HUES64 (cell line): ENCODE data around the gene RAB33A.

Experiments
- H3K27ac ChIP-seq: 2 replicates; pipeline ENCODE4 v1.7.0; 2013; ENCODE audit warnings: low read depth, low read length, inconsistent platforms
- H3K27me3 ChIP-seq: 2 replicates; pipeline ENCODE4 v1.6.1; 2013; ENCODE audit warnings: mild to moderate bottlenecking, low read length; ENCODE audit not compliant: insufficient read depth
- H3K36me3 ChIP-seq: 2 replicates; pipeline ENCODE4 v1.6.1; 2013; ENCODE audit warnings: mild to moderate bottlenecking, low read length; ENCODE audit not compliant: insufficient read depth
- H3K4me1 ChIP-seq: 2 replicates; pipeline ENCODE4 v1.6.1; 2013; ENCODE audit warnings: mild to moderate bottlenecking, low read length, moderate library complexity; ENCODE audit not compliant: insufficient read depth
- H3K4me3 ChIP-seq: 2 replicates; pipeline ENCODE4 v1.5.1; 2013; ENCODE audit warnings: mild to moderate bottlenecking, low read length, moderate library complexity
- H3K9ac ChIP-seq: 2 replicates; pipeline ENCODE4 v1.6.1; 2013; ENCODE audit warnings: mild to moderate bottlenecking, low read depth, low read length
- H3K9me3 ChIP-seq: 2 replicates; pipeline ENCODE4 v1.6.1; 2013; ENCODE audit warnings: low read depth, low read length; ENCODE audit not compliant: insufficient read depth
- WGBS: fragments of 150-250, 120-280 bp; methylation state at CpG from one replicate; pipeline ENCODE4 v1.1.7; 2013; ENCODE audit warnings: missing lambda C conversion rate; 5-methylcytosine and 5-hydroxymethylcytosine counted together

RAB33A gene

GRCh38 chrX:130158311-130158710 is 13.5 kb upstream of the RAB33A start:
- H3K9me3 ChIP-seq = no peaks in the 10 kb centered on the region
- H3K9ac ChIP-seq = no peak overlapping the region
- no peaks in the 10 kb centered on the region for H3K4me1 ChIP-seq
- H3K27ac ChIP-seq = no peak overlapping the region
- no peak overlapping the region for H3K4me3 ChIP-seq
- no peaks in the 10 kb centered on the region for H3K27me3 ChIP-seq
- peaks cover 11% of the 10 kb centered on the region; the same call in 1 of the 2 replicates for H3K36me3 ChIP-seq
- 94% methylated on average over 1 of the region's 2 CpGs for WGBS

DNA sequence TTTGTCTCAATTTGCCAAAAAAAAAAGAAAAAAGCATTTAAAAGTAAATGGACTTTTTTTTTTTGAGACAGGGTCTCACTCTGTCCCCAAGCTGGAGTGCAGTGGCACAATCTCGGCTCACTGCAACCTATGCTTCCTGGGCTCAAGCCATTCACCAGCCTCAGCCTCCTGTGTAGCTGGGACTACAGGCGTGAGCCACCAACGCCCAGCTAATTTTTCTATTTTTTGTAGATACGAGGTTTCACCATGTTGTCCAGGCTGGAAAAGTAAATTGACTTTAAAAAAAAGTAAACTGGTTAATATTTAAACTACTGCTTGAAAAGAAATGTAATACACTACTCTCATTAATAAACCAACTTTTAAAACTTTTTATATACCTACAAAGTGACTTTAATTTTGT is 12.0 kb upstream of the RAB33A start:
- WGBS = 95% methylated on average over 3 of the region's 4 CpGs
- no peaks in the 10 kb centered on the region for H3K27me3 ChIP-seq
- H3K9me3 ChIP-seq = no peaks in the 10 kb centered on the region
- H3K36me3 ChIP-seq = peaks cover 8% of the 10 kb centered on the region; the same call in 1 of the 2 replicates
- H3K27ac ChIP-seq = no peak overlapping the region
- no peaks in the 10 kb centered on the region for H3K4me1 ChIP-seq
- no peak overlapping the region for H3K4me3 ChIP-seq
- H3K9ac ChIP-seq = no peak overlapping the region

- Histone ChIP-seq H3K27ac (no peak overlapping the region), H3K27me3 (no peaks in the 10 kb centered on the region), H3K4me3 (no peak overlapping the region), H3K36me3 (no peaks in the 10 kb centered on the region; the same call in 1 of the 2 replicates), H3K9me3 (no peaks in the 10 kb centered on the region), H3K9ac (no peak overlapping the region), H3K4me1 (peaks cover 4% of the 10 kb centered on the region; the same call in 1 of the 2 replicates)
- WGBS = 73% methylated on average over 5 of the region's 6 CpGs
Observed at GRCh38 chrX:130162094-130162735, 9.5 kb upstream of the RAB33A start.

GRCh38 chrX:130163398-130163797 is 8.4 kb upstream of the RAB33A start:
- Histone ChIP-seq H3K27me3 (no peaks in the 10 kb centered on the region), H3K27ac (no peak overlapping the region), H3K4me3 (no peak overlapping the region), H3K4me1 (peaks cover 4% of the 10 kb centered on the region; the same call in 1 of the 2 replicates), H3K36me3 (no peaks in the 10 kb centered on the region; the same call in 1 of the 2 replicates), H3K9me3 (no peaks in the 10 kb centered on the region), H3K9ac (no peak overlapping the region)
- WGBS = 92% methylated on average over 2 of the region's 2 CpGs

DNA sequence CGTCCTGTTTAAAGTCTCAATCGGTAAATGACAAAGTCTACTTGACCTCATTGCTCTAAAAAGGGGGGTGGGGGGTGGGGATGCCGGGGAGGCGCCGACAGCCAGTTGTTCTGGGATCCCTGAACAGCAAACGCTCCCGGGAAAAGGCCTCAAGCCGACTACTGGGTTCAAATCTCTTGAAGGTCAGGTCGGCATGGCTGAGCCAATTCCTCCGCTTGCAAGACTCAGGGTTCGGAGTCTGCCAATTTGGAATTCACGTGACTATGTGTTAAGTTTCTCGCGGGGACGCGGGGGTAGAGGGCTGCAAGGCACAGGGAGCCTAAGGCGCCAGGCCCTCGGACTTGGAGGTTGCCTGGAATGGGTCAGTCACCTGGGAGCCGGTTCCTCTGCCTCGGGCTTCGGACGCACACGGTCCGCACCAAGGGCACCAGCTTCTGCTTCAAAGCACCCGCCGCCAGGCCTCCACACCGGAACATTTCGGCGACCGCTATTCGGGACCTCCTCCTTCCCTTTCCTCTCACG is 6.5 kb upstream of the RAB33A start:
- Histone ChIP-seq H3K27me3 (no peaks in the 10 kb centered on the region), H3K4me3 (peak overlapping the region; percentile 86)
- under 1% methylated on average over 32 of the region's 32 CpGs for WGBS

DNA sequence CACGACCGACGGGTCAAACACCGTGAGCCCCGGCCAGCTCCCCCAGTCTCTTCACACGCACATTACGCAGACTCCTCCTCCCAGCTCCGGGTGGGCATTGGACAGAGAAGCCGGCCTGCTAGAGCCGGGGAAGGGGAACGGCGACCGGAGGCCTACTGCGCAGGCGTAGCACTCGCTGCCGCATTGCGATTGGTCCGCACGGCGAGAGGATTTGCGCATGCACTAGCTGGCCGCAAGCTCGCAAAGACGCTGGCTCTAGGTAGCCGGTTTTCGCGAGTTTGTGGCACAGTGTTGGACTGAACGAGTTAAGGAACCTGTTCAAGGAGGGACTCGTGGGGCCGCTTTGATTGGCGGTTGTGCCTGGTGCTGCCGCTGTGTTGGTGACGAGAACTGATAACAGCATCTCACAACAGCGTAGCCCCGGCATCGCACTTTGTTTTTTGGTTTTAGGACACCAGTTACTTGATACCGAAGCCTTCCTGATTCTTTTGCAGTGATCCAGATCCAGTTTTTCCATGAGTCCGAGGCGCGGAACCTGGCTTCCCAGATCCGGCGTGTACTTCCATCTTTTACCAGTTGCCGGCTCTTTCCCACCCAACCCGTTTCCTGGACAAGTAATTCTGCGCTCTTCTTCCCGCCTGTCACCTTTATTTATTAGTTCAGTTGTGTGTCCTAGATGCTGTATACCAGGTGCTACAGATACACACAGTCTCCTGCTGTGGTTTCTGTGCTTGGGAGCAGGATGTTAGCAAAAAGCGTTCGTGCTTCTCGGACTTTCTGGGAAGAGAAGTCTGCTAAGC is 5.9 kb upstream of the RAB33A start, which contains the start of gene AIFM1:
Gene AIFM1 (minus strand): TSS at position 139 of the 800 bp plus-strand sequence. CDS start 185 bp downstream, outside the sequence.
- Histone ChIP-seq H3K27ac (peak within 1 kb of the TSS; percentile 90), H3K36me3 (no peaks in the 10 kb centered on the region; the same call in 1 of the 2 replicates), H3K4me1 (peaks cover 9% of the 10 kb centered on the region), H3K9ac (peak within 1 kb of the TSS; percentile 78), H3K27me3 (no peaks in the 10 kb centered on the region), H3K4me3 (peak within 1 kb of the TSS; percentile 86), H3K9me3 (no peaks in the 10 kb centered on the region)
- under 1% methylated on average over 47 of the region's 50 CpGs for WGBS

More for the DNA sequence above, 6.5 kb upstream of the RAB33A start:
- Histone ChIP-seq H3K4me1 (peaks cover 5% of the 10 kb centered on the region), H3K9ac (peak overlapping the region; percentile 77), H3K36me3 (no peaks in the 10 kb centered on the region; the same call in 1 of the 2 replicates), H3K27ac (peak overlapping the region; percentile 60; the same call in 1 of the 2 replicates), H3K9me3 (no peaks in the 10 kb centered on the region)

- Histone ChIP-seq H3K36me3 (no peaks in the 10 kb centered on the region; the same call in 1 of the 2 replicates), H3K27ac (no peak overlapping the region), H3K9ac (peak overlapping the region; percentile 56; the same call in 1 of the 2 replicates), H3K4me3 (peak overlapping the region; percentile 86), H3K27me3 (peaks cover 3% of the 10 kb centered on the region), H3K4me1 (peaks cover 9% of the 10 kb centered on the region), H3K9me3 (no peaks in the 10 kb centered on the region)
- whole genome bisulfite sequencing = 0% methylated on average over 2 of the region's 4 CpGs
Observed at GRCh38 chrX:130166503-130166777, 5.3 kb upstream of the RAB33A start.

- Histone ChIP-seq H3K9ac (no peak overlapping the region), H3K4me1 (peaks cover 9% of the 10 kb centered on the region), H3K27me3 (peaks cover 9% of the 10 kb centered on the region), H3K27ac (no peak overlapping the region), H3K4me3 (peak overlapping the region; percentile 86), H3K36me3 (no peaks in the 10 kb centered on the region; the same call in 1 of the 2 replicates), H3K9me3 (no peaks in the 10 kb centered on the region)
- 80% methylated on average over 3 of the region's 4 CpGs for WGBS
Observed at GRCh38 chrX:130167040-130167439, 4.7 kb upstream of the RAB33A start.

DNA sequence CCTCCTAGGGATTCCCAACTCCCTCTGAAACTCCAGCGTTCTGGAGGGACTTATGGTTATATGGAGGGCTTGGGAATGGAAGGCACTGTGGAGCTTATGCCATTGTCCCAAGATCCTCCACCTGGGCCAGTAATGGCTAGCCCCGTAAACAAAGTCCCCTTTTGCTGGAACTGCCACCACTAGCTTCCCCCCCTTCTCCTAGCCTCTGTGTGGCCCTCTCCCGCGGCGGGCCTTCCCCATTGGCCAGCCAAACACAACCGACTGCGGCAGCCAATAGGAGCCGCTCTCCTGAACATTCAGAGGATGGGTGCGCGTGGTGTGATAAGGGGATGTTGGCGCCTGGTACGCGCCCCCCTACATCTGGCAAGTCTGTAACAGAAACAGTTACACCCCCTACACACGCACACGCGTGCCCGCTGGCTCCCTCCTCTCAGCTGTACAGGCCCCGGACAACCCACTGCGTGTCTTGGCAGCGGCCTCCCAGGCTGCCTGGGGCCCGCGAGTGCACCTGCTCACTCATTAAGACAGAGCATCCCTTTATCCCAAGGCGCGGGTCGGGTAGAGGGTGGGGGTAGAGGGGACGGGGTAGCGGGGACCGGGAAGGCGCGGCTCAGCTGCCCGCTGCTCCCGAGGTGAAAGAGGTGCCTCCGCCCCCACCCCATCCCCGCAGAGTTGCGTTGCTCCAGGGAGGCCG is 863 bp upstream of the RAB33A start:
- Histone ChIP-seq H3K9ac (no peak overlapping the region), H3K27ac (no peak overlapping the region), H3K4me1 (peaks cover 9% of the 10 kb centered on the region), H3K9me3 (no peaks in the 10 kb centered on the region), H3K36me3 (no peaks in the 10 kb centered on the region), H3K4me3 (peak overlapping the region; percentile 51), H3K27me3 (peaks cover 27% of the 10 kb centered on the region)
- WGBS = 1% methylated on average over 19 of the region's 36 CpGs

DNA sequence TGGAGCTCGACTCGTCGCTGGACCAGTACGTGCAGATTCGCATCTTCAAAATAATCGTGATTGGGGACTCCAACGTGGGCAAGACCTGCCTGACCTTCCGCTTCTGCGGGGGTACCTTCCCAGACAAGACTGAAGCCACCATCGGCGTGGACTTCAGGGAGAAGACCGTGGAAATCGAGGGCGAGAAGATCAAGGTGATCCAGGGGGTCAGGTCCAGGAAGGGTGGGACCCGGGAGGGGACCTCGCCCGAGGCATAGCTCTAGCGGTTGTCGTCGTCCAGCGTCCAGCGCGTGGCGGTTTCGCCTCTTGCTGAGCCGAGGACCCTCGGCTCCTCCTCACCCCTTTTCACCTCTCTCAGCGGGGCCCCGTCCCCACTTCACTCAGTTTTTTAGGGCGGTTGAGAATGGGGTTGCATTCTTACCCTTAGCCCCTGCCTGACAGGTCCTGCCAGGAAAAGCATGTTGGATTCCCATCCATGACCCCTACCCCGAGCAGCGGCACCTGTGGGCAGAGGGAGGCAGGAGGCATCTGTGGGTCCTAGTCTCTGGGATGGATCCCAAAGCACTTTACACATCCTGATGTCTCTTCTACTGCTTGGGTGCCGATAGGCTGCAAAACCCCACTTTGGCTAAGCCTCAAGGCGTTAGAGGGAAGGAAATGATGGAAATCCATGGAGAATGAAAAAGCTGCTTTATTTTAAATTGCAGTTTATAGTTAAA is 524 bp downstream of the RAB33A start:
- WGBS = 16% methylated on average over 32 of the region's 34 CpGs
- Histone ChIP-seq H3K36me3 (no peaks in the 10 kb centered on the region), H3K27ac (no peak overlapping the region), H3K9me3 (no peaks in the 10 kb centered on the region), H3K4me1 (peaks cover 5% of the 10 kb centered on the region), H3K9ac (peak overlapping the region; percentile 29), H3K27me3 (peaks cover 27% of the 10 kb centered on the region), H3K4me3 (peak overlapping the region; percentile 51)
